A673 (cell line): ENCODE data around the gene TSPAN11. TPM values are rescaled to one million over a fixed set of nuclear protein-coding genes. Genes with fewer than 3 reads are reported as not detected.
A peak's percentile ranks its signal among the peaks of the same experiment; 100 is the strongest.

Source experiments
- BruUV-seq: library from RNA; stranded (reverse); fragments of 400-500 nt; replicated peaks from 2 replicates; lab custom pipeline; 2021; lab: Mats Ljungman, UMichigan
- CTCF ChIA-PET: fragments of 300-600 bp; sonication (Branson Sonifier 250); formaldehyde crosslinking; loops from one replicate; lab custom pipeline; 2022; ENCODE audit warnings: antibody characterized with exemption; lab: Charles Lee
- POLR2A ChIA-PET: fragments of 300-600 bp; sonication (Branson Sonifier 250); formaldehyde crosslinking; loops from one replicate; lab custom pipeline; 2022; ENCODE audit warnings: antibody characterized with exemption; ENCODE audit not compliant: low non-redundant PET; lab: Charles Lee
- DNase-seq: peaks from one replicate; pipeline ENCODE4 v3.0.0-alpha.2; 2015; ENCODE audit warnings: low spot score
- H3K27ac ChIP-seq: fragments of 200-600 bp; sonication (generic); 2 replicates; pipeline ENCODE4 v1.5.1; 2016; ENCODE audit warnings: mixed run types, low read depth, mild to moderate bottlenecking, mixed read lengths, antibody characterized with exemption, low read length; ENCODE audit not compliant: poor library complexity, severe bottlenecking
- H3K27me3 ChIP-seq: fragments of 200-600 bp; sonication (generic); replicated peaks from 2 replicates; pipeline ENCODE4 v1.6.1; 2017; ENCODE audit warnings: mixed run types, low read depth, mild to moderate bottlenecking, mixed read lengths, antibody characterized with exemption, low read length; ENCODE audit not compliant: insufficient read depth, poor library complexity
- H3K36me3 ChIP-seq: fragments of 200-600 bp; sonication (generic); 2 replicates; pipeline ENCODE4 v1.6.1; 2016; ENCODE audit warnings: mixed run types, mild to moderate bottlenecking, mixed read lengths, antibody characterized with exemption, low read length; ENCODE audit not compliant: insufficient read depth, poor library complexity, severe bottlenecking
- H3K4me1 ChIP-seq: fragments of 200-600 bp; sonication (generic); 2 replicates; pipeline ENCODE4 v1.6.1; 2017; ENCODE audit warnings: mixed run types, mild to moderate bottlenecking, mixed read lengths, antibody characterized with exemption, low read length; ENCODE audit not compliant: insufficient read depth, poor library complexity, severe bottlenecking
- H3K4me3 ChIP-seq: fragments of 200-600 bp; sonication (generic); 2 replicates; pipeline ENCODE4 v1.5.1; 2016; ENCODE audit warnings: low read depth, mixed run types, mild to moderate bottlenecking, mixed read lengths, low read length; ENCODE audit not compliant: poor library complexity, severe bottlenecking
- H3K9me3 ChIP-seq: fragments of 200-600 bp; sonication (generic); 2 replicates; pipeline ENCODE4 v1.6.1; 2016; ENCODE audit warnings: mixed run types, low read depth, mild to moderate bottlenecking, mixed read lengths, antibody characterized with exemption, low read length; ENCODE audit not compliant: poor library complexity, severe bottlenecking
- EZH2 ChIP-seq: fragments of 200-600 bp; sonication (generic); IDR thresholded peaks from 2 replicates; pipeline ENCODE4 v1.6.1; 2017; ENCODE audit warnings: borderline replicate concordance, low read depth, mild to moderate bottlenecking, mixed read lengths, antibody characterized with exemption, low read length; ENCODE audit not compliant: poor library complexity, severe bottlenecking
- intact Hi-C: fragments of 100-400 bp; cut with micrococcal nuclease; formaldehyde crosslinking; loops from one replicate; pipeline ENCODE4 v1.10.0; 2022; ENCODE audit not compliant: unreplicated experiment
- total RNA-seq: library from RNA; stranded (reverse); gene quantifications from 2 replicates; pipeline ENCODE4 v1.2.3, GENCODE V29; 2021
- TF ChIP-seq, protein P1 (sequence below): fragments of 300-800, 200-600 bp; sonication (generic); conservative IDR thresholded peaks from 2 replicates; pipeline ENCODE4 v1.5.1; 2017; ENCODE audit warnings: low read depth, mild to moderate bottlenecking, antibody characterized with exemption, low read length, moderate library complexity, mixed read lengths

The TSPAN11 gene
- total RNA-seq, 1 experiment from 2014 or later = 20.9 TPM

DNA sequence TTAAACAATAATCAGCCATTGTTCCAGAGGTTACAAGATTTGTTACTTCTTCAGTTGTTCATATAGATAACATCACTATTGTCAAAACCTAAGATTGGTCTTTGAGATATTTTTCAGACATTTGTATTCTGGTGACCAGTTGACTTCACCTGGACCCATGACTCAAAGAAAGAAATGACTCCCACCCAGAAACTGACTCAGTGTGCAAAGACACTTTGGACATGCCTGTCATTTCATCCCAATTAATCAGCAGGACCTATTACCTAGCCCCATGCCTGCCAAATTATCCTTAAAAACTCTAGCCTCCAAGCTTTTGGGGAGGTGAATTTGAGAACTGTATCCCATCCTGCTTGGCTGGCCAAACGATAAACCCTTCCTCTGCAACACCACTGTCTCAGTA lies 27.7 kb upstream of the TSPAN11 start:
- intact Hi-C loops = no loop called here
- CTCF ChIA-PET = no interaction called here
- no peaks in the 10 kb centered on the region for H3K36me3 ChIP-seq
- H3K27me3 ChIP-seq = no peaks in the 10 kb centered on the region
- DNase-seq = no peak
- no peak overlapping the region for H3K27ac ChIP-seq
- TF ChIP-seq, protein P1, sequence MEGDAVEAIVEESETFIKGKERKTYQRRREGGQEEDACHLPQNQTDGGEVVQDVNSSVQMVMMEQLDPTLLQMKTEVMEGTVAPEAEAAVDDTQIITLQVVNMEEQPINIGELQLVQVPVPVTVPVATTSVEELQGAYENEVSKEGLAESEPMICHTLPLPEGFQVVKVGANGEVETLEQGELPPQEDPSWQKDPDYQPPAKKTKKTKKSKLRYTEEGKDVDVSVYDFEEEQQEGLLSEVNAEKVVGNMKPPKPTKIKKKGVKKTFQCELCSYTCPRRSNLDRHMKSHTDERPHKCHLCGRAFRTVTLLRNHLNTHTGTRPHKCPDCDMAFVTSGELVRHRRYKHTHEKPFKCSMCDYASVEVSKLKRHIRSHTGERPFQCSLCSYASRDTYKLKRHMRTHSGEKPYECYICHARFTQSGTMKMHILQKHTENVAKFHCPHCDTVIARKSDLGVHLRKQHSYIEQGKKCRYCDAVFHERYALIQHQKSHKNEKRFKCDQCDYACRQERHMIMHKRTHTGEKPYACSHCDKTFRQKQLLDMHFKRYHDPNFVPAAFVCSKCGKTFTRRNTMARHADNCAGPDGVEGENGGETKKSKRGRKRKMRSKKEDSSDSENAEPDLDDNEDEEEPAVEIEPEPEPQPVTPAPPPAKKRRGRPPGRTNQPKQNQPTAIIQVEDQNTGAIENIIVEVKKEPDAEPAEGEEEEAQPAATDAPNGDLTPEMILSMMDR = no peak
- TF ChIP-seq EZH2 = no peak
- H3K9me3 ChIP-seq = no peaks in the 10 kb centered on the region
- peaks cover 17% of the 10 kb centered on the region for H3K4me1 ChIP-seq
- no TSS peak for BruUV-seq
- POLR2A ChIA-PET = no interaction called here
- no peak overlapping the region for H3K4me3 ChIP-seq

DNA sequence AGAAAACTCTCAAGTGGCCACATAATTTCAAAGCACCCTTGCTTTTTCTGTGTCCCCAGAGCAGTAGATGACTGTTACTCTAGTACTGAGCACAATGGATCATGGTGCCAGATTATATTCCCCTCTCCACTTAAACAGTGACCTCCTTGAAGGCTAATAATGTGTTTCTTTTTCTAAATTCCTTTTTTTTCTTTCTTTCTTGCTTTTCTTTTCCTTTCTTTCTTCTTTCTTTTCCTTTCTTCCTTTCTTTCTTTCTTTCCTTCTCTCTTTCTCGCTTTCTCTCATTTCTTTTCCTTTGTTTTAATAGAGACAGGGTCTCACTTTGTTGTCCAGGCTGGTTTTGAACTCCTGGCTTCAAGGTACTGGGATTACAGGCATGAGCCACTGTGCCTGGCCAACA lies 26.2 kb upstream of the TSPAN11 start:
- CTCF ChIA-PET = no interaction called here
- no peaks in the 10 kb centered on the region for H3K9me3 ChIP-seq
- no peak for TF ChIP-seq EZH2
- TF ChIP-seq, protein P1 = no peak
- no peaks in the 10 kb centered on the region for H3K36me3 ChIP-seq
- H3K4me3 ChIP-seq = no peak overlapping the region
- no TSS peak for BruUV-seq
- intact Hi-C loops = no loop called here
- no peaks in the 10 kb centered on the region for H3K27me3 ChIP-seq
- H3K27ac ChIP-seq = no peak overlapping the region
- peaks cover 17% of the 10 kb centered on the region for H3K4me1 ChIP-seq
- no peak for DNase-seq
- POLR2A ChIA-PET = no interaction called here

DNA sequence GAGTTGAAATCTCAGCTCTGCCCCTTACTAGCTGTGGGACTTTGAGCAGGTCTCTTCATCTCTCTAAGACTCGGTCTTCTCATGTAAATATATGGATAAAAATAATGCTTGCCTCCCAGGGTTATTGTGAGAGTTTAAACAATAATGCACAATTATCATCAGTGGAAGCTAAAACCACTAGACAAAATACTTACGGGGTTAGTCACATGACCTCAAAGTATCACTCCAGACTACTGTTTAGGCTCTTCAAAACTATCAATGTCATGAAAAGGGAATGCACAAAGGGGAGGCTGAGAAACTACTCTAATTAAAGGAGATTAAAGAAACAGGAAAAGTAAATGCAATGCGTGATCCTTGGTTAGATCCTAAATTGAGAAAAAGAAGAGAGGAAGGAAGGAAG lies 24.5 kb upstream of the TSPAN11 start:
- intact Hi-C loops = no loop called here
- ChIA-PET POLR2A (interaction anchor here (0.6 kb wide), 1 partner anchor 574 kb away, joined by 5 read pairs; no protein-coding TSS in a partner anchor), CTCF (no interaction called here)
- BruUV-seq = no TSS peak
- H3K36me3 ChIP-seq = no peaks in the 10 kb centered on the region
- no peak for TF ChIP-seq EZH2
- TF ChIP-seq, protein P1 = no peak
- H3K27ac ChIP-seq = peak overlapping the region; percentile 51
- H3K27me3 ChIP-seq = no peaks in the 10 kb centered on the region
- peaks cover 17% of the 10 kb centered on the region for H3K4me1 ChIP-seq
- no peak overlapping the region for H3K4me3 ChIP-seq
- DNase-seq = peak; percentile 60
- H3K9me3 ChIP-seq = no peaks in the 10 kb centered on the region
